CD4-positive, alpha-beta T cell (primary cell): ENCODE measurements around the gene ORM1. TPM values are rescaled to one million over a fixed set of nuclear protein-coding genes. Genes with fewer than 3 reads are reported as not detected.

Experiments
- ATAC-seq: fragments of 200-7000 bp; cut with Tn5 transposase; one replicate; pipeline ENCODE4 v1.10.0; 2022; ENCODE audit warnings: mild to moderate bottlenecking; ENCODE audit not compliant: poor library complexity
- CTCF ChIA-PET: fragments of 350-600 bp; sonication (Branson Sonifier 250); formaldehyde crosslinking; loops from one replicate; lab custom pipeline; 2021; ENCODE audit warnings: antibody characterized with exemption, inconsistent platforms; lab: Charles Lee
- POLR2A ChIA-PET: fragments of 350-600 bp; sonication (Branson Sonifier 250); formaldehyde crosslinking; loops from one replicate; lab custom pipeline; 2021; ENCODE audit warnings: antibody characterized with exemption, inconsistent platforms; lab: Charles Lee
- DNase-seq, 14 experiments: peaks; one replicate each; pipeline ENCODE4 v3.0.0-alpha.2; 2013 to 2020; ENCODE audit warnings: mixed read lengths in 2 of 14
- H3K27ac ChIP-seq, 2 donors: one replicate each; pipeline versions ENCODE4 v1.5.1 to v1.7.0; 2013; ENCODE audit warnings: low read length in 2 of 2, low read depth in 1 of 2, mild to moderate bottlenecking in 1 of 2
- H3K27me3 ChIP-seq, 2 experiments: 1 replicate in 1 of 2; 2 replicates in 1 of 2; pipeline versions ENCODE4 v1.6.1 to v1.7.0; 2013; ENCODE audit warnings: low read length in 2 of 2, control low read depth in 1 of 2, mild to moderate bottlenecking in 1 of 2, moderate library complexity in 1 of 2; ENCODE audit not compliant: insufficient read depth in 2 of 2, control insufficient read depth in 1 of 2
- H3K36me3 ChIP-seq: one replicate; pipeline ENCODE4 v1.6.1; 2013; ENCODE audit warnings: low read length, control low read depth; ENCODE audit not compliant: insufficient read depth
- H3K4me1 ChIP-seq: one replicate; pipeline ENCODE4 v1.6.1; 2013; ENCODE audit warnings: low read length, control low read depth; ENCODE audit not compliant: insufficient read depth
- H3K4me3 ChIP-seq: one replicate; pipeline ENCODE4 v1.5.1; 2013; ENCODE audit warnings: mild to moderate bottlenecking, low read length, moderate library complexity
- H3K9me3 ChIP-seq, 2 experiments: 1 replicate in 1 of 2; 2 replicates in 1 of 2; pipeline versions ENCODE4 v1.6.1 to v1.7.0; 2013; ENCODE audit warnings: low read length in 2 of 2, mild to moderate bottlenecking in 2 of 2, control low read depth in 1 of 2, moderate library complexity in 1 of 2; ENCODE audit not compliant: control insufficient read depth in 1 of 2, insufficient read depth in 1 of 2
- H3K27ac Mint-ChIP-seq: one replicate; pipeline ENCODE4 v1.8.0; 2020; ENCODE audit warnings: mixed read lengths
- H3K27me3 Mint-ChIP-seq: one replicate; pipeline ENCODE4 v1.8.0; 2021; ENCODE audit warnings: mixed read lengths
- H3K36me3 Mint-ChIP-seq: one replicate; pipeline ENCODE4 v1.8.0; 2021; ENCODE audit warnings: low read depth, mixed read lengths
- H3K4me1 Mint-ChIP-seq: one replicate; pipeline ENCODE4 v1.8.0; 2021; ENCODE audit warnings: low read depth, mixed read lengths
- H3K4me3 Mint-ChIP-seq: one replicate; pipeline ENCODE4 v1.8.0; 2020; ENCODE audit warnings: mild to moderate bottlenecking, mixed read lengths
- H3K9me3 Mint-ChIP-seq: one replicate; pipeline ENCODE4 v1.8.0; 2020; ENCODE audit warnings: mixed read lengths
- CTCF ChIP-seq: fragments of 200-600 bp; IDR thresholded peaks from one replicate; pipeline ENCODE4 v1.8.0; 2022; ENCODE audit warnings: antibody characterized with exemption, mild to moderate bottlenecking
- intact Hi-C, 2 experiments: fragments of 100-400 bp; cut with DNase I in 1 of 2; cut with micrococcal nuclease in 1 of 2; formaldehyde crosslinking; loops; one replicate each; pipeline versions ENCODE4 v1.15.1 to v1.9.0; 2023 to 2025; cut with DNase I, micrococcal nuclease
- total RNA-seq, 174 experiments: library from RNA in 2 of 174; stranded (reverse) in 2 of 174; gene quantifications; one replicate each; pipeline ENCODE4 v1.2.3 and lab custom pipeline; 2021 to 2026

The ORM1 gene
- total RNA-seq, 2 experiments from 2014 or later = not detected

GRCh38 chr9:114369216-114370130 is 46.6 kb downstream of the ORM1 start:
- Mint-ChIP-seq H3K36me3 (peaks cover 89% of the 10 kb centered on the region), H3K4me3 (peak overlapping the region; percentile 7), H3K4me1 (peaks cover 90% of the 10 kb centered on the region), H3K27ac (peak overlapping the region; percentile 83), H3K9me3 (no peaks in the 10 kb centered on the region), H3K27me3 (no peaks in the 10 kb centered on the region)
- DNase-seq (peak in 2 of 14 experiments; percentile 46 to 56), ATAC-seq (no peak)
- ChIA-PET POLR2A (interaction anchor here (0.8 to 13.0 kb wide), 5 partner anchors 16 to 218 kb away, joined by 3 to 477 read pairs (median 3); partner anchors contain the start of genes AKNA and ATP6V1G1), CTCF (interaction anchor here (0.8 to 2.0 kb wide), 4 partner anchors 13 to 347 kb away, joined by 3 to 7 read pairs (median 6); no protein-coding TSS in a partner anchor)
- Histone ChIP-seq H3K9me3 (no peaks in the 10 kb centered on the region), H3K4me1 (peaks cover 96% of the 10 kb centered on the region), H3K27ac (peak overlapping the region; percentile 55 to 72), H3K27me3 (no peaks in the 10 kb centered on the region), H3K36me3 (peaks cover 84% of the 10 kb centered on the region), H3K4me3 (no peak overlapping the region)
- no peak for TF ChIP-seq CTCF
- intact Hi-C loops = no loop called here

GRCh38 chr9:114370251-114370967 is 47.5 kb downstream of the ORM1 start:
- DNase-seq (no peak), ATAC-seq (no peak)
- no peak for TF ChIP-seq CTCF
- Histone ChIP-seq H3K36me3 (peaks cover 84% of the 10 kb centered on the region), H3K4me1 (peaks cover 97% of the 10 kb centered on the region), H3K27me3 (no peaks in the 10 kb centered on the region), H3K9me3 (no peaks in the 10 kb centered on the region), H3K4me3 (no peak overlapping the region), H3K27ac (peak overlapping the region; percentile 72 to 86)
- H3K27me3 Mint-ChIP-seq = no peaks in the 10 kb centered on the region
- no peaks in the 10 kb centered on the region for H3K9me3 Mint-ChIP-seq
- CTCF ChIA-PET = no interaction called here
- peaks cover 92% of the 10 kb centered on the region for H3K4me1 Mint-ChIP-seq
- H3K36me3 Mint-ChIP-seq = peaks cover 89% of the 10 kb centered on the region
- peak overlapping the region; percentile 83 for H3K27ac Mint-ChIP-seq
- H3K4me3 Mint-ChIP-seq = peak overlapping the region; percentile 52
- POLR2A ChIA-PET = interaction anchor here (1.1 to 13.0 kb wide), 6 partner anchors 15 to 217 kb away, joined by 3 to 477 read pairs (median 12); partner anchors contain the start of genes AKNA and ATP6V1G1
- intact Hi-C loops = no loop called here

DNA sequence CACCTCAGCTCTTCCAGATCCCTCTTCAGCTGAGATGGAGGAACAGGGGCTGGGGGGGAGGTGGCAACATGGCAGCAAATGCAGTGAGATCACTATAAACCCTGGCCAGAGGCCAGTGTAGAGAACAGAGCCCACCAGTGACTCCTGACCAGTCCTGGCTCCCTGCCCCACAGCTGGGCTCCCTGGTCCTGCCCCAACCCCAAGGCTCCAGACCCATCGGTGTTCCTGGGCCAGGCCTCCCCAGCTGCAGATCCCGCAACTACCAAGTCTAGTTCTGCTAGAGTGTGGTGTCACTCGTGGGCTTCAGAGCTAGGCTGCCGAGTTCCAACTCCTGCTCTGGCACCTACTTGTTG is 48.0 kb downstream of the ORM1 start:
- H3K36me3 ChIP-seq = peaks cover 83% of the 10 kb centered on the region

More for the DNA sequence above, 48.0 kb downstream of the ORM1 start:
- peak overlapping the region; percentile 72 to 86 for H3K27ac ChIP-seq
- H3K27me3 Mint-ChIP-seq = no peaks in the 10 kb centered on the region
- TF ChIP-seq CTCF = no peak
- H3K36me3 Mint-ChIP-seq = peaks cover 88% of the 10 kb centered on the region
- H3K4me3 Mint-ChIP-seq = peak overlapping the region; percentile 85
- no peaks in the 10 kb centered on the region for H3K9me3 Mint-ChIP-seq
- intact Hi-C loops = no loop called here
- peak overlapping the region; percentile 81 for H3K27ac Mint-ChIP-seq
- ChIA-PET POLR2A (interaction anchor here (0.8 to 13.0 kb wide), 7 partner anchors 14 to 217 kb away, joined by 3 to 477 read pairs (median 8); partner anchors contain the start of genes AKNA and ATP6V1G1), CTCF (interaction anchor here (1.4 to 2.9 kb wide), 2 partner anchors 12 to 14 kb away, joined by 4 to 18 read pairs; no protein-coding TSS in a partner anchor)
- H3K27me3 ChIP-seq = no peaks in the 10 kb centered on the region
- peaks cover 98% of the 10 kb centered on the region for H3K4me1 ChIP-seq
- no peaks in the 10 kb centered on the region for H3K9me3 ChIP-seq
- DNase-seq (no peak), ATAC-seq (no peak)
- peaks cover 92% of the 10 kb centered on the region for H3K4me1 Mint-ChIP-seq
- no peak overlapping the region for H3K4me3 ChIP-seq
